ENCODE measurements around the gene TREH.

The TREH gene

DNA sequence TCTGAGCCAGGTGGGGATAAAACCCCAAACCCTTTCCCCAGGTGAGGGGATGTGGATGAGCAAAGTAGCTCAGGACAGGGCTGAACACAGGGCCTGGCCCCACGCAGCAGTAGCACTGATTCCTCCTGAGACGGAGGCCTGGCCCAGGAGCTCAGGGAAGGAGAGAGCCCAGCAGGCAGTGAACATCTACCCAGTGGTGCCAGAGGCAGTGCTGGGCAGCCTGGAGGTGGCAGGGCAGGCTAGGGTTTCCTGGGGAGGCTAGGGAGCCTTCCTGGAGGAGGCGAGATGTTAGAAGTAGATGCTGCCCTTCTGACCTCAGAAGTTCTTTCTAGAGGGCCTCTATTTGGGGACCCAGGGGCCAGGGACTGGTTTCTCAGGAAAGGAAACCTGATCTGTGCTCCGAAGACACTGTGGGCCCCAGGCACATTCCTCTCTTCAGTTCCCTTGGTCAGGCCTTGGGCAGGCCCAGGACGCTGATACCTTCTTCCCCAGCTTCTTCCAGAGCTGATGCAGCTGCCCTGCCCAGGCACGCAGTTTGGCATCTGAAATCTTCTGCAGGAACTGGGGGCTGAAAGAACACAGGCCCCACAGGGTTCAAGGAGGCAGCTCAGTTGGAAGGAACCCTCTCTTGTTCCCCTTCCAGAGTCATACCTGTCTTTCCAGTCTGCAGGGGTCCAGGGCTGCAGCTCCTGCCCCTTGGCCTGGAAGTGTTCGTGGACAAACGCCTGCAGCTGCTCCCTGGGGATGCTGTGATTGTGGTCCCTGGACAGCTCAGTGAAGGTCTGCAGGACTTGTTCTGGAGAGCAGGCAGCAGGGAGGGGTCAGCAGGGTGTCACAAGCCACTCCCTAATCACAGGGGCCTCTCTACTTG lies 16.8 kb downstream of the TREH start:
- FAIRE-seq, result no peak

DNA sequence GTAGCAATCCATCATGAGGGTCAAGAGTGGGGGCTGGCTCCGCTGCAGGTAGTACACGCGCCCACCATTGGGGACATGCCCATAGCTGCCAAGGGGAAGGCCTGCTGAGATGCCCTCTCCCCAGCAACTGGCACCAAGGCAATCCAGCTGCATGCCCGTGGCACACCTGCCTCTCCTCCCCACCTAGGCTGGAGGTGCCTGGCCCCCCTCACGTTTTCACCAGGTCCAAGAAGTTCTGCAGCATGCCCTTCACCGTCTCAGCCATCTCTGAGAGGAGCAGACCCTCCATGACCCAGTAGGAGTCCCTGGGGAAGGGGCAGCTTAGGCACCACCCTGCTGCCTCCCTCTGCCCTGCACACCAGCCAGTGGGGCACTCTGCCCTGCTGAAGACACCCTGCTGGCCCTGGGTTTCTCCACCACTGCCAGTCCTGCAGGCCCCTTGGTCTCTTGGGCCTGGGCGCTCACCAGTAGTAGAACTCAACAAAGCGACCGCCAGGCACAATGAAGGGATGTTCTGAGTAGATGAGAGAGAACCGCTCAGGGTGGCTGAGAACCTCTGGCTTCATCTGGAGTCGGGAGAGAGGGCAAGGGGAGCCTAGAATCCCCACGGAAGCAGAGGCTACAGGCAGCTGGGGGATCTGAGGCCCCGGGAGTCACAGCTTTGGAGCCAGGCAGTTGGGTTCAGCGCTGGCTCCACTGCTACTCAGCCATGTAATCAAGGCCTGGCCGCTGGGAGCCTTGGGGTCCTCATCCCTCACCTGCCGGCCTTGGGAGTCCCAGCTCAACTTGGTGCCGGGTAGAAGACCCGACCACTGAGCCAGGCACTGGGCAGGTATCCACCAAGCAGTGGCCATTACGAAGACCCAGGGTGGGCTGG lies 17.8 kb downstream of the TREH start:
- no peak for FAIRE-seq

- no peak for FAIRE-seq
Measured at GRCh38 chr11:118660681-118661424, 18.6 kb downstream of the TREH start.

DNA sequence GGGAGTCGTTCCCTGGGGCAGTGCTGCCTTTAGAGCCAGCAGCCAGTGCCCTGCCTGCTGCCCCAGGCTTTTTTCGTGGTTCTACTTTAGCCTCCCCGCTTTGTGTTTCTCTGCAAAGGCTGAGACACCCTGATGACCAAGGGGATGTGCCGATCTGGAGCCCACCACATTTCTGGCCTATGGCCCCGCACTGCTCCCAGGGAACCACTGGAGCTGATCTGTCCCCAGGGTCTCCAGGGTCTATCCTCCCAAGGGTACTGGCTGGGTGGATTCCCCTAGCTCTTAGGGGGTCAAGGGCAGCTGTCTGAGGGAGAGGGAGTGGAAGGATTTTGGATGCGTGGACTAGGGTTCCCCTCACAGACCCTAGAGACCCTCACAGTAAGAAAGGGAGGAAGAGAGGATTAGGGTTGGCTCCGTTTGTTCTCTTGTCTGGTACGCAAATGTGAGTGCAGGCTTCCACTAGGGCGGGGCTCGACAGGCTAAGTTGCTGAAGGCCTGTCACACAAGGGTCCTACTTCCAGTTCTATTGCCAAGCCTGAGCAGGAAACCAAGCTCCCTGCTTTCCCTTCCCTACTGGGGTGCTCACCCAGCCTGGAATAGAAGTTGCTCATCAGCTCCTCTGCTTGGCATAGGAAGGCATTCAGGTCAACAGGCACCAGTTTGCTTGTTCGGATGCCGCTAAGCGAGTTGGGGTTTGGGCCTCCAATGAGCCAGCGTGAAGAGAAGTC lies 19.3 kb downstream of the TREH start:
- FAIRE-seq, result no peak

- FAIRE-seq, result peak; percentile 81
Measured at GRCh38 chr11:118659314-118659952, 20.0 kb downstream of the TREH start.

- no peak for FAIRE-seq
Measured at GRCh38 chr11:118658429-118659313, 20.8 kb downstream of the TREH start.

- FAIRE-seq, result no peak
Measured at GRCh38 chr11:118657709-118658428, 21.6 kb downstream of the TREH start.

DNA sequence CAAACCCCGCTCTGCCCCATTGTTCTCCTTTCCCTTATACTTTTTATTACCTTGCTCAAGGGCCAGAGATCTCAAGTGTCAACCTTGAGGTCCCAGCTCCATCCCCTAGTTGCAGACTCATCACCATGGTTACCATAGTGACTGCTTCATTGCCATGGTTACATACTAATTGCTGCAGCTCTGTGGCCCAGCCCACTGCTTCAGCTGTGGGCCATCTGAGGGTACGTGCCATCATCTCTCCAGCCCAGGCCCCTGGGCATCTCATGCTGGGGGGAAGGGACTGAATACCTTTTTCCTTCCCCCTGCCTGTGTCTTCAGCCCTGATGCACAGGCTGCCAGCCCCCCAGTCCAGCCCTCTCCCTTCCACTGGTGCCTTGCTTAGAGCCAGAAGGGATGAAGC lies 22.2 kb downstream of the TREH start:
- no peak for FAIRE-seq

DNA sequence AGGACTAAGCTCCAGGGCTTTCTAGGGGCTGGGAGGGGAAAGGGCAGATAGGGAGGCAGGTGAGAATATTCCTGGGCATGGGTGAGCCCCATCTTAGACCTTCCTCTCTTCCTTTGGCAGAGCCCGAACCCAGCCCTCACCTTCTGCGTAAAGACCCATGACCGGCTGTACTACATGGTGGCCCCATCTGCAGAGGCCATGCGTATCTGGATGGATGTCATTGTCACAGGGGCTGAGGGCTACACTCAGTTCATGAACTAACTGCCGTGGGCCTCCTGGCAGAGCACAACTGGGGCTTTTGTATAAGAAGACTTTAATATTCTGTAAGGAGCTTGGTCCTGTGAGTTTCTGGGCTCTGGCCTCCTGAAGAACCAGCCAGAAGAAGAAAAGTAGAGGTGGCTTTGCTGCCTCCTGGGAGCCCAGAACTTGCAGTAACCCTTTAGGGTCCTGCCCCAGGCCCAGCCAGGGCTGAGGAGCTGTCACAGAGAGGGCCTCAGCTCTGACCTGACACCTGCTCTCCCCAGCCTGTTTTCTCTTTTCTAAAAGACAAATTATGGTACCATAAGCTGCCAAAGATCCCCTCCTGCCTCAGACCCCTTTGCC lies 22.8 kb downstream of the TREH start:
- FAIRE-seq, result no peak

DNA sequence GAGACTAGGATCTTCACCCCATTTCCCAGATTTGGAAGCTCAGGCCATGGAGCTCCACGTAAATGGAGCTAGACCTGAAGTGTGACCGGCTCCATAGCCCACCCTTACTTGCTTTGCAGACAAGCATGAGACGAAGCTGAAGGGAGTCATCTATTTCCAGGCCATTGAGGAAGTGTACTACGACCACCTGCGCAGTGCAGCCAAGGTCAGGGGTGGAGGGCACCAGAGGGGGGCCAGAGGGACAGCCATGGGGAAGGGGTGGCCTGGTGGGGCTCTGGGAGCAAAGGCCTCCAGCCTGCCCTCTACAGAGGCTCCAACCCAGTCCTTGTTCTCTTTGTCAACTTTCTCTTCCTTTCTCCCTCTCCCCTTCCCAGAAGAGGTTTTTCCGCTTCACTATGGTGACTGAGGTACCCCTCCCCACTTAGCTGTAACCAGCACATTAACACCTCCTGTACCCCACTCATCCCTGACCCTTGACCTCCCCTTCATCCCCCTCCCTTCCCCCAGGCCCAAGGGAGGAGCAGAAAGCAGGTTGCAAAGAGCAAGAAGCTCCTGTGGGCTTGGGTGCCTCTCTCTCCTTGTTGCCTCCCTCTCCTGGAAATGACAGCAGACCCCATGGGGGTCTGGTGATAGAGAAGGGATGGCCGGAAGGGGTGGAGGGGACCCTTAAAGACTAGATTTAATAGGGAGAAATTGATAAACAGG lies 23.8 kb downstream of the TREH start:
- FAIRE-seq, result no peak

DNA sequence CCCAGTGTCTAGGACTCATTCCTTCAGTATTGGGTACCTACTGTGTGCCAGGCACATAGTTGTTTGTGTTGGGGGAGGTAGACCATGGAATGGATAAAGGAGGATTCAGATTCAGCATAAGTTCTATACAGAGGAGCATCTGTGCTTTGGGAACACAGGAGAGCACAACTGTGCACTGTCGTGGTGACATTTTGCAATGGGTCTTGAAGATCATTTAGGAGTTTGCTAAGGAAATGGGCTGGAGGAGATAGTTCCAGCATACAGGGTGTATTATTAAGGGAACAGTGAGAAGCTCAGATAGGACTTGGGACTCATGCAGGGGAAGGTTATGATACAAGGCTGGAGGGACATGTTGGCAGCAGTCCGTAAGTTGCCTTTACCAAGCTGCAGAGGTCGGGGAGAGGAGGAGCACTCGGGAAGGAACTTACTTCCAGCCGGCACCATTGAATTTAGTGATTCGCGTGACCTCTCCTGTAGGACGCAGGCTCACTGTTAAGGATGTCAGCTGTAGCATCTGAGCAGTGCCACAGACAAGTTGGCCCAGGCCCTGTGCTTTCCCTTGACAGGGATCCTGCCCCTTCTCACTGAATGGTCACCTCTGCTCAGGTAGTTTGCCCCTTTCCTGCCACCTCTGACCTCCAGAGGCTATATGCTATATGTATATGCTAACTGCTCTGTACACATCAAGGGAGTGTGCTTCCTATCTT lies 25.6 kb downstream of the TREH start:
- FAIRE-seq, result no peak

- FAIRE-seq, result no peak
Measured at GRCh38 chr11:118652681-118653181, 26.7 kb downstream of the TREH start.

DNA sequence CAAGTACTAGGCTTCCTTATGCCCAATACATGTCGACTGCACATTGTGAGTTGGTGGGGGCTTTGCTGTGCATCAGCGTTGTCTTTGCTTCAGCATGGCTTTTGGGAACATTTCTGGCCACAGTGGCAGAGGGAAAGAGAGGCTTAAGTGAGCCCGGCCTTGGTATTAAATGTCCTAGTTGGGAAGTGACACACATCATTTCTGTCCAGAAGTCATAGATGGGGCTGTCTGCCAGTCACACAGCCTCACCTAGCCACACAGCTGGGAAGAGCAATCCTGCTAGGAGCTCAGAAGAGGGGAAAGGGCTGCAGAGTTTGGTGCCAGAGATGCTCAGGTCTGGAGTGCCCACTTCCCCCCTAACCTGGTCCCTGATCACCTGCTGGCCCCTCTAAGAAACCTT lies 27.6 kb downstream of the TREH start:
- no peak for FAIRE-seq

DNA sequence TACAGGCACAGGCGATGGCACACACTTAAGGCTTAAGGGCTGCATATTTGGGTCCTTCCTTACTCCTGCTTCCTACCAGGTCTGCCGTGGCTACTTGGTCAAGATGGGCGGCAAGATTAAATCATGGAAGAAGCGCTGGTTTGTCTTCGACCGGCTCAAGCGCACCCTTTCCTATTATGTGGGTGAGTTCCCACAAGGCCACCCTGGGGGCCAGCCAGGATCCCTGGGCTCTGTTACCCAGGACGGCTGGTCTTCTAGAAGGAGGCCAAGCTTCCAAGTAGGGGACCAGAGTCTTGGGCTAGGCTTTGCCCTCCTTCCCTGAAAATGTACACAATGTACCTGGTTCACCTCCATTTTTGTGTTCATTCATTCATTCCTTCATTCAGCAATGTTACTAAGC lies 29.1 kb downstream of the TREH start:
- FAIRE-seq, result no peak

- FAIRE-seq, result no peak
Measured at GRCh38 chr11:118649941-118650340, 29.5 kb downstream of the TREH start.

- FAIRE-seq, result no peak
Measured at GRCh38 chr11:118648291-118648690, 31.2 kb downstream of the TREH start.

DNA sequence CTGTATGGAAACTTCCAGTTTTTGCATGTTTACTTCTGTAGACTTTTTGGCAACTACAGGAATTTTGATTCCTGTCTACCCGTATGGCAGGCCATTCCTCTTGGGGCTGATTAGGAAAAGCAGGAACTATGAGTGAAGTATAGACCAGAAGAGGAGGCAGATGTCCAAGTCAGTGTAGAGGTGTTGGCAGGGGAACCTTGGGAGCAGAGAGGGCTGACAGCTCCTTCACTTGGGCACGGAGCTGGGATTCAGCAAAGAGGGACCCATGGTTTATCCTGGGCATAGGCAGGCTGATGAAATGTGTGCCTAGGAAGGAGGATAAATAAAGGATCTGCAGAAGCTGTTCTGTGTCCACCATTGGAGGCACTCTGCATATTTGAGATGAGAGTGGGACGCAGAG lies 33.1 kb downstream of the TREH start:
- FAIRE-seq, result no peak

GRCh38 chr11:118645066-118645715 lies 34.3 kb downstream of the TREH start:
- no peak for FAIRE-seq

Data from G401.6 (cell line).